WERI-Rb-1 (cell line): ENCODE measurements around the gene DUOXA2.

ENCODE experiments used
- DNase-seq: peaks from one replicate; pipeline ENCODE4 v3.0.0-alpha.2; 2020
- H3K27ac ChIP-seq: fragments of 250-450 bp; sonication (Bioruptor Pico); 2 replicates; pipeline ENCODE4 v1.5.1; 2020; ENCODE audit warnings: mild to moderate bottlenecking, moderate library complexity
- H3K27me3 ChIP-seq: fragments of 250-450 bp; sonication (Bioruptor Pico); 2 replicates; pipeline ENCODE4 v1.5.1; 2021; ENCODE audit warnings: mild to moderate bottlenecking, low read depth, moderate library complexity; ENCODE audit not compliant: insufficient read depth, severe bottlenecking
- H3K36me3 ChIP-seq: fragments of 250-450 bp; sonication (Bioruptor Pico); 2 replicates; pipeline ENCODE4 v1.5.1; 2020; ENCODE audit warnings: mild to moderate bottlenecking, moderate library complexity
- H3K4me3 ChIP-seq: 2 replicates; pipeline ENCODE4 v1.5.1; 2011; ENCODE audit warnings: low read depth, mild to moderate bottlenecking, control low read depth, low read length
- H3K9me3 ChIP-seq: fragments of 250-450 bp; sonication (Bioruptor Pico); 2 replicates; pipeline ENCODE4 v1.5.1; 2021; ENCODE audit warnings: mild to moderate bottlenecking, moderate library complexity; ENCODE audit not compliant: severe bottlenecking
- TF ChIP-seq, protein P1 (sequence below): IDR thresholded peaks from 2 replicates; pipeline ENCODE4 v1.5.1; 2011; ENCODE audit warnings: low read depth, mild to moderate bottlenecking, control low read depth, inconsistent platforms, low read length

The DUOXA2 gene

DNA sequence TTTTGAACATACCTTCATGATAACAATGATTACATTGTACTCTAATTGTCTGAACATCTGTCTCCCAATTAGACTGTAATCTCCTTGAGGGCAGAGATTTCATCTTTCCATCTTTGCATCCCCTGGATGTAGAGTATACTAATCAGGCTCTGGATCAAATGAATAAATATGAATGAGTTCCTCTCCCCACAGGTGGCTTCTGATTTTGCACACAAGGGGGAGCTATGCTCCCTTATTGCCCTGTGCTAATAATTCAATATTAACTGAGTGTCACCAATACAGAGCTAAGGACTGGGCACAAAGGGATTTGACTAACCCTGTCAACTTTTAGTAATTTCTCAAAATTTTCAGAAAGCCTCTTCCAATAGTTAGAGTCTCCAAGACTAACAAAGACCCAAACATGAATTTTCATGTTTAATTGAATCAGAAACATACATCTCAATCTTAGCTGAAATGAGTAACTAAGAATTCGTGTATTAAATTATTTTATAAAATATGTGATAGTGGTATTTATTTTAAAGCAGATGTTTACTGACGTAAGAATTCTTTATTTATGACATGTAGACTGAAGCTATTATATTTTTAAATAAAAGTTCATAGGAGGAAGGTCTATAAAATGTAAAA lies 12.5 kb downstream of the DUOXA2 start:
- Histone ChIP-seq H3K27me3 (no peaks in the 10 kb centered on the region), H3K36me3 (no peaks in the 10 kb centered on the region), H3K9me3 (no peaks in the 10 kb centered on the region), H3K27ac (no peak overlapping the region), H3K4me3 (no peak overlapping the region)
- TF ChIP-seq, protein P1, sequence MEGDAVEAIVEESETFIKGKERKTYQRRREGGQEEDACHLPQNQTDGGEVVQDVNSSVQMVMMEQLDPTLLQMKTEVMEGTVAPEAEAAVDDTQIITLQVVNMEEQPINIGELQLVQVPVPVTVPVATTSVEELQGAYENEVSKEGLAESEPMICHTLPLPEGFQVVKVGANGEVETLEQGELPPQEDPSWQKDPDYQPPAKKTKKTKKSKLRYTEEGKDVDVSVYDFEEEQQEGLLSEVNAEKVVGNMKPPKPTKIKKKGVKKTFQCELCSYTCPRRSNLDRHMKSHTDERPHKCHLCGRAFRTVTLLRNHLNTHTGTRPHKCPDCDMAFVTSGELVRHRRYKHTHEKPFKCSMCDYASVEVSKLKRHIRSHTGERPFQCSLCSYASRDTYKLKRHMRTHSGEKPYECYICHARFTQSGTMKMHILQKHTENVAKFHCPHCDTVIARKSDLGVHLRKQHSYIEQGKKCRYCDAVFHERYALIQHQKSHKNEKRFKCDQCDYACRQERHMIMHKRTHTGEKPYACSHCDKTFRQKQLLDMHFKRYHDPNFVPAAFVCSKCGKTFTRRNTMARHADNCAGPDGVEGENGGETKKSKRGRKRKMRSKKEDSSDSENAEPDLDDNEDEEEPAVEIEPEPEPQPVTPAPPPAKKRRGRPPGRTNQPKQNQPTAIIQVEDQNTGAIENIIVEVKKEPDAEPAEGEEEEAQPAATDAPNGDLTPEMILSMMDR: peak; percentile 56
- peak; percentile 53 for DNase-seq

DNA sequence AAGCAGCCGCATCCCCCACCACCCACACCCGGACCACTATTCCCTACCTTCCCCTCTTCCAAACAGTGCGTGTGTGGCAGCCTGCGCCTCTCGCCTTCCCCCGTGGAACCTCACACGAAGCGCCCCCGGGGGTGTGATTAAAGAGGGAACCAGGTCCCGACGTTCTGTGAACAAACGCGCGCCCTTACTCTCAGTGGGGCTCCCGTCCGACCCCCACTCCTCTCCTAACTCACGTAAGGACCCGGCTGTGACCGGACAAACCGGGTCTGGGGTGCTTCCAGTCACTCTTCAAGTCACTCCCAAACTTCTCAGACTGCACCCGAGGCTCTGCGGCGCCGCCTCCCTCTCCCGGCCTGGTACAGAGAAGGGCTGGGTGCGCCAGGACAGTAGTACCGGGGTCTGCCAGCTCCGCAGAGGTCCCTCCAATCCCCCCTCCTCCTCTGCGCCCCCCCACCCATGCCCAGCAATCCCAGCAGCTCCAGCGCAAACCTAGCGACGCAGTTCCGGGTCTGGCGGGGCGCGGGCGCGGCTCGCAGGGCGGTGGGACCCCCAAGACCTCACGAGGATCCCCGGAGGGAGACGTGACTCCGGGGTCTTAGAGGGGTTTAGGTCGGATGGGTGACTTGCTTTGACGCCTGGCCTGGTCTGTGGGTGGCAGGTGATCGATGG lies 15.0 kb downstream of the DUOXA2 start:
- Histone ChIP-seq H3K36me3 (no peaks in the 10 kb centered on the region), H3K27ac (no peak overlapping the region), H3K27me3 (no peaks in the 10 kb centered on the region), H3K4me3 (no peak overlapping the region), H3K9me3 (no peaks in the 10 kb centered on the region)
- no peak for DNase-seq
- TF ChIP-seq, protein P1: no peak

DNA sequence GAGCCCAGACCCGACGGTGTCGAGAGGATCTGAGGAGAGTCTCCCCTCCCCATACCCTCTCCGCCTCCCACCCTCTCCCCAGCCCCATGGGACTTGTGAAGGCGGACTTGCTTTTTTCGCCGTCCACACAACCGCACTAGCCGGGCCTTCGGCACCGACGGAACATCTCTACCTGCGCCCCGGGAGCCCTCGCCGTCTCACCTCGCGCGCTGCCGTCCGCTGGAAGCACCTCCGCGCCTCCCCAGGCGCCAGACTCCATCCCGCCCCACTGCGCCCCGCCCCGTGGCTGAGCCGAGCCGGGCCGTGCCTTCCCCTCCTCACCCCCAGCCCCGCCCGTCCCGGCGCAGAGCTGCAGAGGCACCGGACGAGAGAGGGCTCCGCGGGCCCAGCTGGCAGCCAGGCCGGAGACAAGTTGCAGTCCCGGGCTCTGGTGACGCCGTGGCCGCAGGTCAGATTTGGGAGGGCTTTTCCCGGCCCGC lies 15.6 kb downstream of the DUOXA2 start, which contains the start of the genes DUOX1 and DUOXA1:
DUOX1 (plus strand) TSS at position 344 of the 479 bp plus-strand sequence. CDS start 1,973 bp downstream, outside the sequence.
DUOXA1 (minus strand) TSS at position 229 of the 479 bp plus-strand sequence. CDS start 6,865 bp downstream, outside the sequence.
- Histone ChIP-seq H3K27ac (no peak within 1 kb of the TSS), H3K9me3 (no peaks in the 10 kb centered on the region), H3K36me3 (no peaks in the 10 kb centered on the region), H3K27me3 (no peaks in the 10 kb centered on the region), H3K4me3 (no peak within 1 kb of the TSS)
- TF ChIP-seq, protein P1: no peak
- DNase-seq: no peak

DNA sequence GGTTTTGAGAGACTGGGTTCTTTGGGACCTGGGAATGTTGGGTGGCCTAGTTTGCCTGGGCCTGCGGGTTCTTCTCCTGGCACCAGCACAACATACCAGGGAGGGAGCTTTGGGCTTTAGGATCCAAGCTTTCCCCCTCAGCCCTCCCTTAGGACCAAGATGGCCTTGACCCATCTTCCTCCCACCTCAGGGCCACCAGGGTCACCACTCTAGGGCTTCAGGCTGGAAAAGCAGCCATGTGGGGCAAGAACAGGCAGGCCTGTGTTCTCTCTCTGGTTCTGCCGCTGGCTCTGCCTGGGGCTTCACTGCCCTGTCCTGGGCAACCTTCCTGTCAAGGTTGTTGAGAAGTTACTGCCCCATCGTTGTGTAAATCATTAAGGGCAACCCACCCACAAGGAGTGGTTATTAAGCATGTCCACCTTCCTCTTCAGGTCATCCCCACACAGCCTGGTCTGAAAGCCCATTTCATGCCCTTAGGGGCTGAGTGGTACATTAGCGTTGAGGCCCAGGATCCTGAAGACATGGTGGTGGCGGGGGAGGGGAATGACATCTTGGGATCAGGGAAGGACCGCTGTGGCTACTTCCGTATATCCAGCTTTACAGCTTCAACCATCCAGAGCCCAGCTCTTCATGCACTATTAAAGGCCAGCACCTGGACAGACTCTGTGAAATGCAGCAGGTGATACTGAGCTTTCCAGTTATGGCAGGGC lies 16.3 kb downstream of the DUOXA2 start:
- no peak for DNase-seq
- H3K4me3 ChIP-seq: no peak overlapping the region
- H3K9me3 ChIP-seq: no peaks in the 10 kb centered on the region
- no peaks in the 10 kb centered on the region for H3K36me3 ChIP-seq
- no peak overlapping the region for H3K27ac ChIP-seq
- TF ChIP-seq, protein P1: no peak
- no peaks in the 10 kb centered on the region for H3K27me3 ChIP-seq

DNA sequence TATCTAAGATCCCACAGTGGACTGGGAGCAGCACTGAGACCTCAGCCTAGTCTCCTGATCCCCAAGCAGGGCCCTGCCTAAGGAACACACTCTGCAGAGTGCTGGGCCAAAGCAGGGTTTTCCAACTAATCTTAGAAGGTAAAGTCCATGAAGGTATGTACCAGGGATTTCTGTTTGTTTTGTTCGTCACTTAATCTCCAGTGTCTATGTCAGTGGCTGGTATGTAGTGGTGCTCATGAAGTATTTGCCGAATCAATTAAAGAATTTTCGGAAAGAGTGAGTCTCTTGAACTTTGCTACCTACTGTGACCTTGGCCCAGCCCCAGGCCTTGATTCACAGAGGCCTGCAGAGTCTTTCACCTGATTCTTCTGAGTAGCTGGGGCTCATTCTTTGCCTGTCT lies 17.4 kb downstream of the DUOXA2 start:
- TF ChIP-seq, protein P1: no peak
- Histone ChIP-seq H3K27me3 (no peaks in the 10 kb centered on the region), H3K4me3 (no peak overlapping the region)

More for the DNA sequence above, 17.4 kb downstream of the DUOXA2 start:
- DNase-seq: no peak
- H3K36me3 ChIP-seq: no peaks in the 10 kb centered on the region
- no peak overlapping the region for H3K27ac ChIP-seq
- H3K9me3 ChIP-seq: no peaks in the 10 kb centered on the region
